ENCODE measurements around the gene GSG1L. TPM values are rescaled to one million over a fixed set of nuclear protein-coding genes. Genes with fewer than 3 reads are reported as not detected.

The GSG1L gene
- polyA plus RNA-seq, 1 donor (not counting 4 experiments of a cell fraction or from before 2014, with no cell fraction given): not detected

DNA sequence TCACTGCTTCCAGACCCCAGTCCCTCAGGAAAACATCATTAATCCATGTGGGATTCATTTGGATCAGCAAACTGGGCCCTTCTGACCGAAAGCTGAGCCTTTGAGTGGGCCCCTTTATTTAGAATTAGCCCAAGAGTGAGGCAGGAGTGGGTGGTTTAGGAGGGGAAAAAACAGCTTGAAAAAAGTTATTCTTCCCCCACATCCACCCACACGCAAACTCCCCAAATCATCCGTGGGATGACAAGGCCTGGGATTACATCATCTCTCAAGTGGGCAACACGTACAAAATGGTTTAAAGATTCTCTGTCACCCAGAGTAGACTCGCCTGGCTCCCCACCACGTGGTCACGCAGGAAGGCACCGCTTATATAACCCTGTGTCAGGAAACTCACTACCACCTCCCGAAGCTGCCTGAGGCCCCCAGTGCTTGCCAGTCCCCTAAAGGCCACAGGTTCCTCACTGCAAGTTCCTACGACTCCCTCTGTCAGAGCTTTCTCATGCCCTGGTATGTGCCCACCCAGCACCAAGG is 27.6 kb downstream of the GSG1L start:
- no peaks in the 10 kb centered on the region for H3K36me3 ChIP-seq (ENCODE audit: control insufficient read depth in 2 of 2, extremely low read depth in 1 of 2, insufficient read depth in 2 of 2, low read length in 2 of 2)
- H3K4me1 ChIP-seq (ENCODE audit: control insufficient read depth, extremely low read depth, insufficient read depth, low read length): no peaks in the 10 kb centered on the region
- no peaks in the 10 kb centered on the region for H4K20me1 ChIP-seq (ENCODE audit: control insufficient read depth, extremely low read depth, insufficient read depth, low read length)
- H3K79me2 ChIP-seq (ENCODE audit: control insufficient read depth, insufficient read depth, low read length): no peaks in the 10 kb centered on the region
- TF ChIP-seq, protein P1, sequence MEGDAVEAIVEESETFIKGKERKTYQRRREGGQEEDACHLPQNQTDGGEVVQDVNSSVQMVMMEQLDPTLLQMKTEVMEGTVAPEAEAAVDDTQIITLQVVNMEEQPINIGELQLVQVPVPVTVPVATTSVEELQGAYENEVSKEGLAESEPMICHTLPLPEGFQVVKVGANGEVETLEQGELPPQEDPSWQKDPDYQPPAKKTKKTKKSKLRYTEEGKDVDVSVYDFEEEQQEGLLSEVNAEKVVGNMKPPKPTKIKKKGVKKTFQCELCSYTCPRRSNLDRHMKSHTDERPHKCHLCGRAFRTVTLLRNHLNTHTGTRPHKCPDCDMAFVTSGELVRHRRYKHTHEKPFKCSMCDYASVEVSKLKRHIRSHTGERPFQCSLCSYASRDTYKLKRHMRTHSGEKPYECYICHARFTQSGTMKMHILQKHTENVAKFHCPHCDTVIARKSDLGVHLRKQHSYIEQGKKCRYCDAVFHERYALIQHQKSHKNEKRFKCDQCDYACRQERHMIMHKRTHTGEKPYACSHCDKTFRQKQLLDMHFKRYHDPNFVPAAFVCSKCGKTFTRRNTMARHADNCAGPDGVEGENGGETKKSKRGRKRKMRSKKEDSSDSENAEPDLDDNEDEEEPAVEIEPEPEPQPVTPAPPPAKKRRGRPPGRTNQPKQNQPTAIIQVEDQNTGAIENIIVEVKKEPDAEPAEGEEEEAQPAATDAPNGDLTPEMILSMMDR (optimal IDR thresholded peaks at IDR 0.05 in 1 of 3, IDR thresholded peaks at IDR 0.05 in 1 of 3, conservative IDR thresholded peaks at IDR 0.05 in 1 of 3; ENCODE audit: extremely low read depth in 1 of 3, insufficient read depth in 2 of 3, low read length in 3 of 3): no peak
- no peak for TF ChIP-seq EZH2 (IDR thresholded peaks at IDR 0.05; ENCODE audit: low read length)
- no peak overlapping the region for H2AFZ ChIP-seq (ENCODE audit: control insufficient read depth, low read length)
- H3K4me2 ChIP-seq (ENCODE audit: control insufficient read depth, extremely low read depth, insufficient read depth, low read depth, low read length): no peak overlapping the region
- H3K9me3 ChIP-seq (ENCODE audit: control insufficient read depth, low read depth, low read length): no peaks in the 10 kb centered on the region
- dilution Hi-C loops (cut with MboI; ENCODE audit: extremely low pct_ligation_motif_present, low sequenced_read_pairs): no loop called here
- H3K27me3 ChIP-seq (ENCODE audit: control insufficient read depth, extremely low read depth, insufficient read depth, low read length): no peaks in the 10 kb centered on the region
- H3K4me3 ChIP-seq (ENCODE audit: control insufficient read depth in 2 of 3, extremely low read depth in 1 of 3, insufficient read depth in 2 of 3, low read depth in 1 of 3, low read length in 3 of 3): no peak overlapping the region
- DNase-seq (ENCODE audit: low read depth, low spot score): no peak
- H3K9me1 ChIP-seq (ENCODE audit: control insufficient read depth, extremely low read depth, insufficient read depth, low read length): no peaks in the 10 kb centered on the region
- no peak overlapping the region for H3K27ac ChIP-seq (ENCODE audit: control insufficient read depth, insufficient read depth, low read length)
- H3K9ac ChIP-seq (ENCODE audit: control insufficient read depth, extremely low read depth, insufficient read depth, low read length): no peak overlapping the region
- no peak for FAIRE-seq

DNA sequence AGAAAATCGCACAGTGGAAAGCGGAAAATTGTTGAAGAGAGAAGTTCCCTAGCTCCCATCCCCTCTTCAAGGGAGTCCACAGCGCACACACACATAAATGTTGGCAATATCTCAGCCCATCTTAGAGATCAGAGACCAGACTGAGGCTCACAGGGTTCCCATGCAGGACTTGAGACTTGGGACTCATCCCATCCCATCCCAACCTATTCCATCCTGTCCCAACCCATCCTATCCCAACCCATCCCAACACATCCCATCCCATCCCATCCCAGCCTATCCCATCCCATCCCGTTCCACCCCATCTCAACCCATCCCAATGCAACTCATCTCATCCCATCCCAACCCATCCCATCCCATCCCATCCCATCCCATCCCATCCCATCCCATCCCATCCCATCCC is 29.6 kb downstream of the GSG1L start:
- DNase-seq (ENCODE audit: low read depth, low spot score) (no peak), FAIRE-seq (no peak)
- TF ChIP-seq, protein P1 (optimal IDR thresholded peaks at IDR 0.05 in 1 of 3, IDR thresholded peaks at IDR 0.05 in 1 of 3, conservative IDR thresholded peaks at IDR 0.05 in 1 of 3; ENCODE audit: extremely low read depth in 1 of 3, insufficient read depth in 2 of 3, low read length in 3 of 3): no peak
- TF ChIP-seq EZH2 (IDR thresholded peaks at IDR 0.05; ENCODE audit: low read length): no peak
- dilution Hi-C loops (cut with MboI; ENCODE audit: extremely low pct_ligation_motif_present, low sequenced_read_pairs): no loop called here
- Histone ChIP-seq H3K27me3 (ENCODE audit: control insufficient read depth, extremely low read depth, insufficient read depth, low read length) (no peaks in the 10 kb centered on the region), H3K9ac (ENCODE audit: control insufficient read depth, extremely low read depth, insufficient read depth, low read length) (no peak overlapping the region), H3K79me2 (ENCODE audit: control insufficient read depth, insufficient read depth, low read length) (no peaks in the 10 kb centered on the region), H3K9me3 (ENCODE audit: control insufficient read depth, low read depth, low read length) (no peaks in the 10 kb centered on the region), H3K4me2 (ENCODE audit: control insufficient read depth, extremely low read depth, insufficient read depth, low read depth, low read length) (no peak overlapping the region), H3K4me1 (ENCODE audit: control insufficient read depth, extremely low read depth, insufficient read depth, low read length) (no peaks in the 10 kb centered on the region), H3K4me3 (ENCODE audit: control insufficient read depth in 2 of 3, extremely low read depth in 1 of 3, insufficient read depth in 2 of 3, low read depth in 1 of 3, low read length in 3 of 3) (no peak overlapping the region), H4K20me1 (ENCODE audit: control insufficient read depth, extremely low read depth, insufficient read depth, low read length) (no peaks in the 10 kb centered on the region), H2AFZ (ENCODE audit: control insufficient read depth, low read length) (no peak overlapping the region), H3K36me3 (ENCODE audit: control insufficient read depth in 2 of 2, extremely low read depth in 1 of 2, insufficient read depth in 2 of 2, low read length in 2 of 2) (no peaks in the 10 kb centered on the region), H3K9me1 (ENCODE audit: control insufficient read depth, extremely low read depth, insufficient read depth, low read length) (no peaks in the 10 kb centered on the region), H3K27ac (ENCODE audit: control insufficient read depth, insufficient read depth, low read length) (no peak overlapping the region)

Measured in keratinocyte (primary cell).